Ovary (tissue), 9 donors: Measurements from ENCODE around the gene CASTOR1. TPM values are rescaled to one million over a fixed set of nuclear protein-coding genes. Genes with fewer than 3 reads are reported as not detected.

Source experiments
- DNase-seq, 5 donors: peaks; one replicate each; pipeline ENCODE4 v3.0.0-alpha.2; 2019 to 2020
- H3K27ac ChIP-seq, 2 donors: fragments of 200-600 bp; one replicate each; pipeline versions ENCODE4 v1.5.1 to v1.8.0; 2019 to 2022
- H3K27me3 ChIP-seq: fragments of 200-600 bp; one replicate; pipeline ENCODE4 v1.8.0; 2022
- H3K36me3 ChIP-seq: fragments of 200-600 bp; sonication (generic); one replicate; pipeline ENCODE4 v1.5.1; 2019
- H3K4me1 ChIP-seq: one replicate; pipeline ENCODE4 v1.8.1; 2013; ENCODE audit warnings: mild to moderate bottlenecking, moderate library complexity; ENCODE audit not compliant: insufficient read depth
- H3K4me3 ChIP-seq: fragments of 200-600 bp; sonication (generic); one replicate; pipeline ENCODE4 v1.5.1; 2017
- H3K9me3 ChIP-seq, 2 donors: fragments of 200-600 bp in 1 of 2; sonication (generic) in 1 of 2; one replicate each; pipeline versions ENCODE4 v1.5.1 to v1.8.1; 2013 to 2019; ENCODE audit warnings: mild to moderate bottlenecking in 1 of 2, moderate library complexity in 1 of 2
- EP300 ChIP-seq: sonication (generic); formaldehyde crosslinking; IDR thresholded peaks from one replicate; pipeline ENCODE4 v1.6.1; 2017; ENCODE audit warnings: antibody characterized with exemption
- POLR2A ChIP-seq: fragments of 450-650 bp; IDR thresholded peaks from one replicate; pipeline ENCODE4 v1.6.1; 2017; ENCODE audit warnings: antibody characterized with exemption, mild to moderate bottlenecking, moderate library complexity
- WGBS, 3 donors: extraction: QIAGEN DNeasy Blood & Tissue Kit in 1 of 3; methylation state at CpG; one replicate each; pipeline versions ENCODE4 v1.1.5 to v1.1.7; 2013 to 2017; 5-methylcytosine and 5-hydroxymethylcytosine counted together
- intact Hi-C, 4 donors: fragments of 100-400 bp; cut with DNase I; formaldehyde crosslinking; loops; one replicate each; pipeline versions ENCODE4 v1.11.0 to v1.15.1; 2022 to 2023
- polyA plus RNA-seq, 2 donors: library from polyadenylated mRNA; stranded (reverse); fragments of 200-250 nt in 1 of 2; fragments of 350-450 nt in 1 of 2; fragmentation: Illumina TruSeq in 1 of 2; extraction: RNeasy Lipid Tissue Mini Kit (QIAGEN cat#74804) in 1 of 2; gene quantifications; one replicate each; pipeline ENCODE4 v1.2.3, GENCODE V29; 2013 to 2014
- total RNA-seq, 7 donors: library from RNA; depleted of rRNA in 2 of 7; stranded (reverse); fragments of >200 nt in 2 of 7; fragmentation: NEBNext Ultra II Directional in 3 of 7; extraction: Animal tissue kit (Norgen Biotek cat#: 25700) in 3 of 7; gene quantifications; one replicate each; pipeline versions ENCODE4 v1.1.0 to v1.2.4, GENCODE V29; 2016 to 2023
- TF ChIP-seq, protein P1 (sequence below), 3 donors: fragments of 450-650 bp in 2 of 3; fragments of 200-600 bp in 1 of 3; IDR thresholded peaks; one replicate each; pipeline versions ENCODE4 v1.5.1 to v1.8.0; 2016 to 2022; ENCODE audit warnings: antibody characterized with exemption in 3 of 3, mild to moderate bottlenecking in 1 of 3
- donor health status: DM: no; HTN: no; CAD: no; lungs with moderate emphysema.
- donor health status: DM: no; HTN: no; CAD: no.
- donor health status: Bipolar disorder and iron deficiency.
- donor health status: DM: yes; HTN: yes; CAD: no.
- donor health status: DM: no; HTN: no; CAD: no.
- donor health status: DM: yes; HTN: yes; CAD: no.

CASTOR1 gene
- total and polyA plus RNA-seq, 9 donors = 3.1 to 31.2 (median 20.6) TPM

- H3K27me3 ChIP-seq = no peaks in the 10 kb centered on the region
- H3K4me3 ChIP-seq = no peak overlapping the region
- 79 to 82% (median 79%) methylated on average over 14 of the region's 14 CpGs for WGBS, 3 donors
- H3K36me3 ChIP-seq = no peaks in the 10 kb centered on the region
- DNase-seq = no peak
- TF ChIP-seq, protein P1, sequence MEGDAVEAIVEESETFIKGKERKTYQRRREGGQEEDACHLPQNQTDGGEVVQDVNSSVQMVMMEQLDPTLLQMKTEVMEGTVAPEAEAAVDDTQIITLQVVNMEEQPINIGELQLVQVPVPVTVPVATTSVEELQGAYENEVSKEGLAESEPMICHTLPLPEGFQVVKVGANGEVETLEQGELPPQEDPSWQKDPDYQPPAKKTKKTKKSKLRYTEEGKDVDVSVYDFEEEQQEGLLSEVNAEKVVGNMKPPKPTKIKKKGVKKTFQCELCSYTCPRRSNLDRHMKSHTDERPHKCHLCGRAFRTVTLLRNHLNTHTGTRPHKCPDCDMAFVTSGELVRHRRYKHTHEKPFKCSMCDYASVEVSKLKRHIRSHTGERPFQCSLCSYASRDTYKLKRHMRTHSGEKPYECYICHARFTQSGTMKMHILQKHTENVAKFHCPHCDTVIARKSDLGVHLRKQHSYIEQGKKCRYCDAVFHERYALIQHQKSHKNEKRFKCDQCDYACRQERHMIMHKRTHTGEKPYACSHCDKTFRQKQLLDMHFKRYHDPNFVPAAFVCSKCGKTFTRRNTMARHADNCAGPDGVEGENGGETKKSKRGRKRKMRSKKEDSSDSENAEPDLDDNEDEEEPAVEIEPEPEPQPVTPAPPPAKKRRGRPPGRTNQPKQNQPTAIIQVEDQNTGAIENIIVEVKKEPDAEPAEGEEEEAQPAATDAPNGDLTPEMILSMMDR (IDR thresholded peaks at IDR 0.05) = no peak
- TF ChIP-seq EP300 (no peak), POLR2A (no peak)
- intact Hi-C loops = loop anchor here in 2 of 4 donors (5.0 to 10.0 kb wide), 2 partner anchors 115 to 217 kb away; no protein-coding TSS in a partner anchor
- H3K4me1 ChIP-seq = no peaks in the 10 kb centered on the region
- H3K9me3 ChIP-seq = no peaks in the 10 kb centered on the region
- no peak overlapping the region for H3K27ac ChIP-seq
These were observed 21.7 kb downstream of the CASTOR1 start for GRCh38 chr22:30267382-30268302.

DNA sequence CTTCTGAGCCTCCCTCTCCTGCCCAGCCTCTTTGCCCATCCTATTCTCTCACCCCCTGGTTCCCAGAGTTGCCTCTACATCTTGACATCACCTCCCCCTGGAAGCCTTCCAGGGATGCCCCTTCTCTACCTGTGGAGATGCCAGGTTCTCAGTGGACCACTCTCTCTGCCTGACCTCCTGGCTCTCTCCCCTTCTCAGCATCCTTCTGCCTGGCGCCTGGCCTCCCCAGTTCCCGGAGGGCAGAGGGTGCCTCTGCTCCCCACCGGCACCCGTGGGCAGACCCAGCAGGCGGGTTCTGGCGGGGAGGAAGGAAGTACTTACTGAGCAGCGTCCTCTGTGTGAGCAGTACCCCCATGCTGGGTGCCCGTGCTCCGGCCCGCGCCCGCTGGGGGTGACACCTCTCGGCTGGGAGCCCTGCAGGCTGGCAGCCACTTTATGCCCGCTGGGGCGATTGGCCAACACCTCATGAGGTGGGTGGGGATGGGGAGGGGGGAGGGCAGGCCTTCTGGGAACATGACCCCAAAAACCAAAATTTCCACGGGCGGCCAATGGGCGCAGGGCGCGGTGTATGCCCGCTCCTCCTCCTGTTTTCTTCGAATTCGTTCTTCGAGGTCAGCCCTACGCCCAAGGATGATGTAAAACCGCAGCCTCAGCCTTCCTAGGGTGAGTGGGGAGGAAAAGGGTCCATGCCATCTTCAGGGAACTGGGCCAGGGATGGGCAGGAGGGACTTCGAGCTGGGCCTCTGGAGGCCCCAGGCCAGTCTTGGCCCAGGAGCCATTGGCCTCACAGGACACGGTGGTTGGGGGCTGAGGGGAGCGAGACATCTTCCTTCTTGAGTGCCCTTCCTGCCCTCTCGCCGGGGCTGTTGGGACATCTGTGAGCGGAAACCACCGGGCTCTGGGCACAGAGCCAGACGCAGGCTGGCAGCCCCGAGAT is 22.6 kb downstream of the CASTOR1 start, which contains the start of gene OSM:
Gene OSM, minus strand, starts transcription at position 407 of the 937 bp plus-strand sequence. Its CDS starts 52 bp downstream, at position 355.
- 76 to 85% (median 80%) methylated on average over 34 to 35 of the region's 35 CpGs for WGBS, 3 donors
- no peak for DNase-seq

GRCh38 chr22:30265823-30266444 is 23.4 kb downstream of the CASTOR1 start:
- Histone ChIP-seq H3K9me3 (no peaks in the 10 kb centered on the region), H3K36me3 (no peaks in the 10 kb centered on the region), H3K4me3 (no peak overlapping the region), H3K27me3 (no peaks in the 10 kb centered on the region), H3K27ac (no peak overlapping the region), H3K4me1 (no peaks in the 10 kb centered on the region)
- intact Hi-C loops = loop anchor here in 3 of 4 donors (2.0 to 10.0 kb wide), 3 partner anchors 116 to 221 kb away; no protein-coding TSS in a partner anchor
- DNase-seq = no peak
- 70 to 76% (median 75%) methylated on average over 24 of the region's 24 CpGs for WGBS, 3 donors
- TF ChIP-seq POLR2A (no peak), EP300 (no peak)
- TF ChIP-seq, protein P1 (IDR thresholded peaks at IDR 0.05) = no peak

More for the DNA sequence above, 22.6 kb downstream of the CASTOR1 start, which contains the start of gene OSM:
- no peaks in the 10 kb centered on the region for H3K4me1 ChIP-seq
- no peak within 1 kb of the TSS for H3K27ac ChIP-seq
- intact Hi-C loops = loop anchor here in 2 of 4 donors (5.0 to 10.0 kb wide), 2 partner anchors 116 to 218 kb away; no protein-coding TSS in a partner anchor
- no peak within 1 kb of the TSS for H3K4me3 ChIP-seq
- TF ChIP-seq, protein P1 (IDR thresholded peaks at IDR 0.05) = no peak
- no peak for TF ChIP-seq EP300
- TF ChIP-seq POLR2A = no peak
- no peaks in the 10 kb centered on the region for H3K27me3 ChIP-seq
- H3K36me3 ChIP-seq = no peaks in the 10 kb centered on the region
- H3K9me3 ChIP-seq = no peaks in the 10 kb centered on the region
